GM12873 (cell line): ENCODE data around the gene GTF2H3.

Experiments used
- CTCF ChIP-seq: IDR thresholded peaks from 2 replicates; pipeline ENCODE4 v1.5.1; 2012; ENCODE audit warnings: low read depth, mild to moderate bottlenecking, moderate library complexity, low read length, control low read depth; ENCODE audit not compliant: insufficient read depth; ENCODE audit errors: missing control alignments

Gene GTF2H3

GRCh38 chr12:123617580-123617979, 16.0 kb upstream of the GTF2H3 start:
- TF ChIP-seq CTCF: no peak

- TF ChIP-seq CTCF: no peak
These were observed 12.5 kb upstream of the GTF2H3 start for GRCh38 chr12:123621101-123621500.

- no peak for TF ChIP-seq CTCF
These were observed 11.8 kb upstream of the GTF2H3 start for GRCh38 chr12:123621619-123622530.

- no peak for TF ChIP-seq CTCF
These were observed 523 bp downstream of the GTF2H3 start for GRCh38 chr12:123634142-123634561.

GRCh38 chr12:123643911-123644310, 10.3 kb downstream of the GTF2H3 start:
- TF ChIP-seq CTCF: no peak

- no peak for TF ChIP-seq CTCF
These were observed 11.8 kb downstream of the GTF2H3 start for GRCh38 chr12:123645380-123645779.

- TF ChIP-seq CTCF: no peak
These were observed 12.2 kb downstream of the GTF2H3 start for GRCh38 chr12:123645878-123646277.
